Measurements from ENCODE around the gene BCAP31. TPM values are rescaled to one million over a fixed set of nuclear protein-coding genes. Genes with fewer than 3 reads are reported as not detected.
A peak's percentile ranks its signal among the peaks of the same experiment; 100 is the strongest.

Gene BCAP31
- total RNA-seq, 2 donors from 2014 or later: 64.6 TPM

DNA sequence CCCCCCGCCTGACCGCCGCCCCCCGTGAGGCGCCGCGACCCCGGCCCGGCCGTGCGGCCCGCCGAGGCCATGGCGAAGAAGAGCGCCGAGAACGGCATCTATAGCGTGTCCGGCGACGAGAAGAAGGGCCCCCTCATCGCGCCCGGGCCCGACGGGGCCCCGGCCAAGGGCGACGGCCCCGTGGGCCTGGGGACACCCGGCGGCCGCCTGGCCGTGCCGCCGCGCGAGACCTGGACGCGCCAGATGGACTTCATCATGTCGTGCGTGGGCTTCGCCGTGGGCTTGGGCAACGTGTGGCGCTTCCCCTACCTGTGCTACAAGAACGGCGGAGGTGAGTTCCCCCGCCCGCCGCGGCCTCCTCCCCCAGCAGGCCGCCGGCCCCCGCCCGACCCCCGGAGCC, 35.7 kb downstream of the BCAP31 start:
- WGBS, 2 donors: 0% methylated on average over 32 of the region's 57 CpGs; no CpG with 5 or more reads in 1 of the 2 donors
- Histone ChIP-seq H3K4me3 (no peak overlapping the region), H3K9me3 (no peaks in the 10 kb centered on the region), H3K27ac (peak overlapping the region in 1 of 4 donors; percentile 38), H3K27me3 (no peaks in the 10 kb centered on the region), H3K4me1 (peaks cover 13% of the 10 kb centered on the region), H3K36me3 (replicated peaks in 1 of 2; ENCODE audit: insufficient read depth in 1 of 2, low read depth in 2 of 2) (no peaks in the 10 kb centered on the region)
- DNase-seq: no peak
- intact Hi-C loops (cut with DNase I): no loop called here
- no peak for TF ChIP-seq POLR2A (IDR thresholded peaks at IDR 0.05)
- ATAC-seq: no peak

DNA sequence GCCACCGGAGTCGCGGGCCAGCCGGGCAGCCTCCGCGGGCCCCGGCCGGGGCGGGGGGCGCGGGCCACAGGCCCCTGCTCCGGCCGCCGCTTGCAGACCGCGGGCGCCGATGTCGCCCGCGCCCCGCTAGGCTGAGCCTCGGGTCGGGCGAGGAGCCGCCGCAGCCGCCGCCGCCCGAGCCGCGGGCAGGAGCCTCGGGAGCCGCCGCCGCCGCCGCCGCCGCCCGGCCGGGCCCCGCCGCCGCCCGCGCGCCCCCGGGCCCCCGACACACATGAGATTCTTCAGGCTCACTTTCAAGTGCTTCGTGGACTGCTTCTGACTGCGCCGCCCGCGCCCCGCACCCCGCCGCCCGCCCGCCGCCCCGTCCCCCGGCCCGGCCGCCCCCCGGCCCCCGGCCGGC, 36.1 kb downstream of the BCAP31 start:
- no peak overlapping the region for H3K4me3 ChIP-seq
- no peaks in the 10 kb centered on the region for H3K9me3 ChIP-seq
- no peak for DNase-seq
- no peak for TF ChIP-seq POLR2A (IDR thresholded peaks at IDR 0.05)
- TF ChIP-seq, protein P1, sequence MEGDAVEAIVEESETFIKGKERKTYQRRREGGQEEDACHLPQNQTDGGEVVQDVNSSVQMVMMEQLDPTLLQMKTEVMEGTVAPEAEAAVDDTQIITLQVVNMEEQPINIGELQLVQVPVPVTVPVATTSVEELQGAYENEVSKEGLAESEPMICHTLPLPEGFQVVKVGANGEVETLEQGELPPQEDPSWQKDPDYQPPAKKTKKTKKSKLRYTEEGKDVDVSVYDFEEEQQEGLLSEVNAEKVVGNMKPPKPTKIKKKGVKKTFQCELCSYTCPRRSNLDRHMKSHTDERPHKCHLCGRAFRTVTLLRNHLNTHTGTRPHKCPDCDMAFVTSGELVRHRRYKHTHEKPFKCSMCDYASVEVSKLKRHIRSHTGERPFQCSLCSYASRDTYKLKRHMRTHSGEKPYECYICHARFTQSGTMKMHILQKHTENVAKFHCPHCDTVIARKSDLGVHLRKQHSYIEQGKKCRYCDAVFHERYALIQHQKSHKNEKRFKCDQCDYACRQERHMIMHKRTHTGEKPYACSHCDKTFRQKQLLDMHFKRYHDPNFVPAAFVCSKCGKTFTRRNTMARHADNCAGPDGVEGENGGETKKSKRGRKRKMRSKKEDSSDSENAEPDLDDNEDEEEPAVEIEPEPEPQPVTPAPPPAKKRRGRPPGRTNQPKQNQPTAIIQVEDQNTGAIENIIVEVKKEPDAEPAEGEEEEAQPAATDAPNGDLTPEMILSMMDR (IDR thresholded peaks at IDR 0.05): no peak
- peak; percentile 37 for ATAC-seq
- H3K4me1 ChIP-seq: peaks cover 13% of the 10 kb centered on the region
- intact Hi-C loops (cut with DNase I): no loop called here
- no peak overlapping the region for H3K27ac ChIP-seq
- H3K27me3 ChIP-seq: no peaks in the 10 kb centered on the region
- 0% methylated on average over 4 of the region's 69 CpGs; no CpG with 5 or more reads in 1 of the 2 donors for WGBS, 2 donors
- no peaks in the 10 kb centered on the region for H3K36me3 ChIP-seq (replicated peaks in 1 of 2; ENCODE audit: insufficient read depth in 1 of 2, low read depth in 2 of 2)

DNA sequence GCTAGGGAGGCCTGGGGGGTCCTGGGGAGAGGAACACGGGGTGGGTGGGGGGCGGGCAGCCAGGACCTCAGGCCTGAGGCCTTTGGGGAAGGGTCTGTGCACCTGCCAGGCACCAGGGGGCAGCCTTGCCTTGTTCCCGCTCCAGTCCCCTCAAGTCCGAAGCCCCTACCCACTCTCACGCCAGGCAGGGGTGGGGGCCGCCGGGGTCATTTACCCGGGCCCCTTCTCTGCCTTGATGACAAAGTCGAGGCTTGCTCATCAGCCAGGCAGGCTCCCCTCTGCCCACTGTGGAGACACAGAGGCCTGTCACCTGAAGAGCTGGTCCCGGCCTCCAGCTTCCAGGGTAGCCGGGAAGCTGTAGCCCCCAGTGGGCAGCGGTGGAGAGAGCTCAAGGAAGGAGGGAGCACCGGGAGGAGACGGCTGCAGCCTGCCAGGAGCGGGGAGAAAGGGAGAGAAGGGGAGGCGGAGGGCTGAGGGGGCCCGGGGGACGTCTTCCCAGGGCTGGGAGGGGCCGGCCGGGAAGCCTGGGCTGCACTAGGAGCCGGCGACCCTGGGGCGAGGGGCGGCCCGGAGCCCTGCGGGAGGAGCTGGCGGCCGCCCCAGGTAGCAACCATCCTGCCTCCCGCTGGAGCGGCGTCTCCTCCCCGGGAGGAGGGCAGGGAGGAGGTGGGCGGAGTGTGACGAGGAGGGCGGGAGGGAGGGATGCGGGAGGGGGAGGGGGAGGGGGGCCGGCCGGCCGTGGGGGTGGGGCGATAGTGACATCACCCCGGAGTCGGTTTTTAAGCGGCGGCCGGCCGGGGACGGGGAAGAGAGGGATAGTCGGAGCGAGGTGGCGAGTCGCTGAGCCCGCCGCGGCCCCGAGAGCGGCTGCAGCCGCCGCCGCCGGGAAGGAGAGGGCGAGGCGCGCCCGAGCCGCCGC, 36.8 kb downstream of the BCAP31 start, which contains the start of gene SLC6A8:
Gene SLC6A8 (plus strand): TSS at position 806 of the 919 bp plus-strand sequence. CDS start 649 bp downstream, outside the sequence.
- no peaks in the 10 kb centered on the region for H3K9me3 ChIP-seq
- H3K36me3 ChIP-seq (replicated peaks in 1 of 2; ENCODE audit: insufficient read depth in 1 of 2, low read depth in 2 of 2): no peaks in the 10 kb centered on the region
- WGBS, 2 donors: 1% methylated on average over 9 to 12 of the region's 66 CpGs
- H3K27ac ChIP-seq: peak within 1 kb of the TSS in 2 of 4 donors; percentile 14 to 38
- no peaks in the 10 kb centered on the region for H3K27me3 ChIP-seq
- H3K4me3 ChIP-seq: no peak within 1 kb of the TSS
- ATAC-seq: peak; percentile 83
- TF ChIP-seq POLR2A (IDR thresholded peaks at IDR 0.05): peak in 2 of 3 donors; percentile 38 to 41
- TF ChIP-seq, protein P1 (IDR thresholded peaks at IDR 0.05): peak in 5 of 7 experiments; percentile 7 to 27 (median 14)
- peak; percentile 72 to 81 (median 76) for DNase-seq
- intact Hi-C loops (cut with DNase I): no loop called here
- H3K4me1 ChIP-seq: peaks cover 13% of the 10 kb centered on the region

DNA sequence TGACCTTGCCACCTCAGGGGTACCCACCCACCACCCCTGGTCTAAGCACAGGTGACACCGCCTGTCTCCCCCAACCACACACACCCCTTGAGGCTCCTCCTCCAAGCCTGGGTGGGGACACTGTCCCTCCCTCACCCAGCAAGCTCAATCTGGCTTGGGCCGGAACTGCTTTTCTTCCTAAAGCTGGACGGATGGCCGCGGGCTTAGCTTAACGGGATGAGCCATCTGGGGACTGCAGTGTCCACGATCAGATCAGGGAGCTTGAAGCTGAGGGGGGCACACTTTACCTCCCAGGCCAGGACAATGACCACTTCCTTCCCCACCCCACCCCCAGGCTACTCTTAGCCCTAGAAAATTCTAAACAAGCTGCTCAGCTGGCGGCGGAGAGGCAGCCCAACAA, 37.5 kb downstream of the BCAP31 start:
- H3K4me3 ChIP-seq: no peak overlapping the region
- TF ChIP-seq, protein P1 (IDR thresholded peaks at IDR 0.05): no peak
- TF ChIP-seq POLR2A (IDR thresholded peaks at IDR 0.05): no peak
- WGBS, 2 donors: 30% methylated on average over 2 of the region's 9 CpGs; no CpG with 5 or more reads in 1 of the 2 donors
- no peak overlapping the region for H3K27ac ChIP-seq
- no peaks in the 10 kb centered on the region for H3K27me3 ChIP-seq
- DNase-seq (no peak), ATAC-seq (no peak)
- H3K4me1 ChIP-seq: peaks cover 13% of the 10 kb centered on the region
- intact Hi-C loops (cut with DNase I): no loop called here
- no peaks in the 10 kb centered on the region for H3K36me3 ChIP-seq (replicated peaks in 1 of 2; ENCODE audit: insufficient read depth in 1 of 2, low read depth in 2 of 2)
- H3K9me3 ChIP-seq: no peaks in the 10 kb centered on the region
